ENCODE measurements around the gene POLN. TPM values are rescaled to one million over a fixed set of nuclear protein-coding genes. Genes with fewer than 3 reads are reported as not detected.

Gene POLN
- total and polyA plus RNA-seq, 2 experiments from 2014 or later = 1.8 to 4.0 TPM

GRCh38 chr4:2217726-2218125, 24.2 kb downstream of the POLN start:
- Histone ChIP-seq H3K36me3 (ENCODE audit: insufficient read depth) (no peaks in the 10 kb centered on the region), H3K4me3 (no peak overlapping the region), H3K9me2 (ENCODE audit: insufficient read depth) (peaks cover 3% of the 10 kb centered on the region; the same call in 1 of the 2 replicates), H3K4me1 (ENCODE audit: insufficient read depth) (peaks cover 33% of the 10 kb centered on the region), H3K27ac (ENCODE audit: low read depth) (no peak overlapping the region), H4K20me1 (replicated peaks; ENCODE audit: insufficient read depth) (no peaks in the 10 kb centered on the region), H3K27me3 (ENCODE audit: insufficient read depth) (no peaks in the 10 kb centered on the region), H3K79me2 (replicated peaks; ENCODE audit: insufficient read depth) (no peaks in the 10 kb centered on the region), H3K4me2 (no peak overlapping the region), H2AFZ (no peak overlapping the region), H3F3A (replicated peaks; ENCODE audit: low read depth) (peaks cover 6% of the 10 kb centered on the region)
- no peak overlapping the region for H3K4me3 Mint-ChIP-seq
- H3K9me3 Mint-ChIP-seq = no peaks in the 10 kb centered on the region
- TF ChIP-seq ZNF114 (CRISPR knock-in tag; IDR thresholded peaks at IDR 0.05) (no peak), EZH2phosphoT487 (IDR thresholded peaks at IDR 0.05; ENCODE audit: unreplicated experiment) (no peak), JUNB (IDR thresholded peaks at IDR 0.05; ENCODE audit: unreplicated experiment) (no peak)
- DNase-seq (ENCODE audit: low spot score) = no peak
- no peak for ATAC-seq
- H3K4me1 Mint-ChIP-seq = peaks cover 48% of the 10 kb centered on the region
- H3K27ac Mint-ChIP-seq = no peak overlapping the region; the same call in 1 of the 2 replicates
- H3K27me3 Mint-ChIP-seq (ENCODE audit: insufficient read depth, low read depth, poor library complexity) = peaks cover 3% of the 10 kb centered on the region
- H3K36me3 Mint-ChIP-seq (ENCODE audit: low read depth) = no peaks in the 10 kb centered on the region

GRCh38 chr4:2212831-2213230, 29.1 kb downstream of the POLN start:
- DNase-seq (ENCODE audit: low spot score) (no peak), ATAC-seq (no peak)
- Mint-ChIP-seq H3K4me1 (peaks cover 15% of the 10 kb centered on the region), H3K27ac (no peak overlapping the region), H3K9me3 (no peaks in the 10 kb centered on the region), H3K4me3 (no peak overlapping the region), H3K36me3 (ENCODE audit: low read depth) (no peaks in the 10 kb centered on the region), H3K27me3 (ENCODE audit: insufficient read depth, low read depth, poor library complexity) (no peaks in the 10 kb centered on the region)
- Histone ChIP-seq H4K20me1 (replicated peaks; ENCODE audit: insufficient read depth) (no peaks in the 10 kb centered on the region), H3K9me2 (ENCODE audit: insufficient read depth) (peaks cover 3% of the 10 kb centered on the region; the same call in 1 of the 2 replicates), H3F3A (replicated peaks; ENCODE audit: low read depth) (no peaks in the 10 kb centered on the region), H3K4me1 (ENCODE audit: insufficient read depth) (peaks cover 15% of the 10 kb centered on the region), H3K79me2 (replicated peaks; ENCODE audit: insufficient read depth) (no peaks in the 10 kb centered on the region), H2AFZ (no peak overlapping the region), H3K4me2 (no peak overlapping the region), H3K27me3 (ENCODE audit: insufficient read depth) (no peaks in the 10 kb centered on the region), H3K27ac (ENCODE audit: low read depth) (no peak overlapping the region), H3K4me3 (no peak overlapping the region), H3K36me3 (ENCODE audit: insufficient read depth) (no peaks in the 10 kb centered on the region)
- TF ChIP-seq CREB1 (CRISPR knock-in tag; IDR thresholded peaks at IDR 0.05; ENCODE audit: low read depth) (no peak), CTCF (conservative IDR thresholded peaks at IDR 0.05; ENCODE audit: low read depth in 2 of 2) (no peak), ETS1 (IDR thresholded peaks at IDR 0.05) (no peak), POLR2AphosphoS5 (IDR thresholded peaks at IDR 0.05; ENCODE audit: low read depth) (no peak), NANOG (IDR thresholded peaks at IDR 0.05; ENCODE audit: borderline replicate concordance) (no peak), EZH2 (IDR thresholded peaks at IDR 0.05; ENCODE audit: low read depth, unreplicated experiment) (no peak), ZNF114 (CRISPR knock-in tag; IDR thresholded peaks at IDR 0.05) (no peak), JUNB (IDR thresholded peaks at IDR 0.05; ENCODE audit: unreplicated experiment) (no peak), EZH2phosphoT487 (IDR thresholded peaks at IDR 0.05; ENCODE audit: unreplicated experiment) (no peak), ZNF331 (CRISPR knock-in tag; IDR thresholded peaks at IDR 0.05; ENCODE audit: low read depth) (no peak)
- TF ChIP-seq, protein P1, sequence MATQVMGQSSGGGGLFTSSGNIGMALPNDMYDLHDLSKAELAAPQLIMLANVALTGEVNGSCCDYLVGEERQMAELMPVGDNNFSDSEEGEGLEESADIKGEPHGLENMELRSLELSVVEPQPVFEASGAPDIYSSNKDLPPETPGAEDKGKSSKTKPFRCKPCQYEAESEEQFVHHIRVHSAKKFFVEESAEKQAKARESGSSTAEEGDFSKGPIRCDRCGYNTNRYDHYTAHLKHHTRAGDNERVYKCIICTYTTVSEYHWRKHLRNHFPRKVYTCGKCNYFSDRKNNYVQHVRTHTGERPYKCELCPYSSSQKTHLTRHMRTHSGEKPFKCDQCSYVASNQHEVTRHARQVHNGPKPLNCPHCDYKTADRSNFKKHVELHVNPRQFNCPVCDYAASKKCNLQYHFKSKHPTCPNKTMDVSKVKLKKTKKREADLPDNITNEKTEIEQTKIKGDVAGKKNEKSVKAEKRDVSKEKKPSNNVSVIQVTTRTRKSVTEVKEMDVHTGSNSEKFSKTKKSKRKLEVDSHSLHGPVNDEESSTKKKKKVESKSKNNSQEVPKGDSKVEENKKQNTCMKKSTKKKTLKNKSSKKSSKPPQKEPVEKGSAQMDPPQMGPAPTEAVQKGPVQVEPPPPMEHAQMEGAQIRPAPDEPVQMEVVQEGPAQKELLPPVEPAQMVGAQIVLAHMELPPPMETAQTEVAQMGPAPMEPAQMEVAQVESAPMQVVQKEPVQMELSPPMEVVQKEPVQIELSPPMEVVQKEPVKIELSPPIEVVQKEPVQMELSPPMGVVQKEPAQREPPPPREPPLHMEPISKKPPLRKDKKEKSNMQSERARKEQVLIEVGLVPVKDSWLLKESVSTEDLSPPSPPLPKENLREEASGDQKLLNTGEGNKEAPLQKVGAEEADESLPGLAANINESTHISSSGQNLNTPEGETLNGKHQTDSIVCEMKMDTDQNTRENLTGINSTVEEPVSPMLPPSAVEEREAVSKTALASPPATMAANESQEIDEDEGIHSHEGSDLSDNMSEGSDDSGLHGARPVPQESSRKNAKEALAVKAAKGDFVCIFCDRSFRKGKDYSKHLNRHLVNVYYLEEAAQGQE (IDR thresholded peaks at IDR 0.05; ENCODE audit: unreplicated experiment) = no peak
